GM10266 (cell line): ENCODE data around the gene GBF1.

Source experiments
- DNase-seq: peaks from one replicate; pipeline ENCODE4 v3.0.0; 2012; ENCODE audit errors: extremely low spot score
- CTCF ChIP-seq: IDR thresholded peaks from 2 replicates; pipeline ENCODE4 v1.5.1; 2012; ENCODE audit warnings: mild to moderate bottlenecking, low read depth; ENCODE audit not compliant: control insufficient read depth, insufficient read depth; ENCODE audit errors: missing control alignments

Gene GBF1

GRCh38 chr10:102408131-102408727, 162.9 kb downstream of the GBF1 start:
- DNase-seq, result peak; percentile 25
- no peak for TF ChIP-seq CTCF

- TF ChIP-seq CTCF, result no peak
- DNase-seq, result peak; percentile 86
Measured at GRCh38 chr10:102408728-102409603, 163.6 kb downstream of the GBF1 start.

GRCh38 chr10:102409604-102410428, 164.5 kb downstream of the GBF1 start:
- TF ChIP-seq CTCF, result no peak
- peak; percentile 34 for DNase-seq

- no peak for TF ChIP-seq CTCF
- DNase-seq, result no peak
Measured at GRCh38 chr10:102410429-102411073, 165.2 kb downstream of the GBF1 start.

GRCh38 chr10:102411341-102412255, 166.3 kb downstream of the GBF1 start:
- no peak for TF ChIP-seq CTCF
- no peak for DNase-seq

GRCh38 chr10:102412293-102412692, 167.0 kb downstream of the GBF1 start:
- TF ChIP-seq CTCF, result no peak
- DNase-seq, result no peak
